ENCODE results near the gene CLCN5.

- TF ChIP-seq, protein P1, sequence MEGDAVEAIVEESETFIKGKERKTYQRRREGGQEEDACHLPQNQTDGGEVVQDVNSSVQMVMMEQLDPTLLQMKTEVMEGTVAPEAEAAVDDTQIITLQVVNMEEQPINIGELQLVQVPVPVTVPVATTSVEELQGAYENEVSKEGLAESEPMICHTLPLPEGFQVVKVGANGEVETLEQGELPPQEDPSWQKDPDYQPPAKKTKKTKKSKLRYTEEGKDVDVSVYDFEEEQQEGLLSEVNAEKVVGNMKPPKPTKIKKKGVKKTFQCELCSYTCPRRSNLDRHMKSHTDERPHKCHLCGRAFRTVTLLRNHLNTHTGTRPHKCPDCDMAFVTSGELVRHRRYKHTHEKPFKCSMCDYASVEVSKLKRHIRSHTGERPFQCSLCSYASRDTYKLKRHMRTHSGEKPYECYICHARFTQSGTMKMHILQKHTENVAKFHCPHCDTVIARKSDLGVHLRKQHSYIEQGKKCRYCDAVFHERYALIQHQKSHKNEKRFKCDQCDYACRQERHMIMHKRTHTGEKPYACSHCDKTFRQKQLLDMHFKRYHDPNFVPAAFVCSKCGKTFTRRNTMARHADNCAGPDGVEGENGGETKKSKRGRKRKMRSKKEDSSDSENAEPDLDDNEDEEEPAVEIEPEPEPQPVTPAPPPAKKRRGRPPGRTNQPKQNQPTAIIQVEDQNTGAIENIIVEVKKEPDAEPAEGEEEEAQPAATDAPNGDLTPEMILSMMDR (IDR thresholded peaks at IDR 0.05), result no peak
- TF ChIP-seq POLR2A (IDR thresholded peaks at IDR 0.05), result no peak
- TF ChIP-seq POLR2AphosphoS5 (IDR thresholded peaks at IDR 0.05), result no peak
Observed at GRCh38 chrX:49880668-49881067, 41.7 kb upstream of the CLCN5 start.

All from breast epithelium (tissue), 3 donors.